OCI-LY7 (cell line): ENCODE measurements around the gene FGF2. TPM values are rescaled to one million over a fixed set of nuclear protein-coding genes. Genes with fewer than 3 reads are reported as not detected.
A peak's percentile ranks its signal among the peaks of the same experiment; 100 is the strongest.

ENCODE experiments used
- BruUV-seq: library from RNA; stranded (reverse); fragments of 400-500 nt; replicated peaks from 2 replicates; lab custom pipeline; 2021; lab: Mats Ljungman, UMichigan
- CTCF ChIA-PET: fragments of 300-600 bp; sonication (Branson Sonifier 250); formaldehyde crosslinking; loops from one replicate; lab custom pipeline; 2022; ENCODE audit warnings: antibody characterized with exemption; ENCODE audit not compliant: unreplicated experiment; lab: Charles Lee
- POLR2A ChIA-PET: fragments of 300-600 bp; sonication (Branson Sonifier 250); formaldehyde crosslinking; loops from one replicate; lab custom pipeline; 2022; ENCODE audit warnings: antibody characterized with exemption; lab: Charles Lee
- DNase-seq: peaks from one replicate; pipeline ENCODE4 v3.0.0-alpha.2; 2015; ENCODE audit warnings: low spot score
- H2AFZ ChIP-seq: fragments of 200-600 bp; sonication (generic), shearing (Covaris generic); 2 replicates; pipeline ENCODE4 v1.6.1; 2014; ENCODE audit warnings: mild to moderate bottlenecking, antibody characterized with exemption, low read length, moderate library complexity
- H3K27ac ChIP-seq: fragments of 200-600 bp; sonication (generic); 2 replicates; pipeline ENCODE4 v1.5.1; 2014; ENCODE audit warnings: mixed run types, low read depth, mild to moderate bottlenecking, moderate library complexity, low read length, inconsistent platforms; ENCODE audit not compliant: poor library complexity, severe bottlenecking
- H3K36me3 ChIP-seq: fragments of 200-600 bp; sonication (generic); 2 replicates; pipeline ENCODE4 v1.6.1; 2014; ENCODE audit warnings: mild to moderate bottlenecking, antibody characterized with exemption, low read length, moderate library complexity, mixed read lengths; ENCODE audit not compliant: insufficient read depth
- H3K4me1 ChIP-seq: fragments of 200-600 bp; sonication (generic); 2 replicates; pipeline ENCODE4 v1.5.1; 2014; ENCODE audit warnings: mild to moderate bottlenecking, low read length; ENCODE audit not compliant: insufficient read depth, poor library complexity, severe bottlenecking
- H3K4me2 ChIP-seq: fragments of 200-600 bp; sonication (generic); 2 replicates; pipeline ENCODE4 v1.6.1; 2014; ENCODE audit warnings: mild to moderate bottlenecking, low read length
- H3K4me3 ChIP-seq: fragments of 200-600 bp; sonication (generic); 2 replicates; pipeline ENCODE4 v1.5.1; 2014; ENCODE audit warnings: mild to moderate bottlenecking, low read depth, low read length; ENCODE audit not compliant: poor library complexity, severe bottlenecking
- H3K79me2 ChIP-seq: fragments of 200-600 bp; sonication (generic); 2 replicates; pipeline ENCODE4 v1.6.1; 2016; ENCODE audit warnings: low read depth, mild to moderate bottlenecking, low read length, moderate library complexity, mixed read lengths; ENCODE audit not compliant: insufficient read depth
- H3K9me2 ChIP-seq: fragments of 200-600 bp; sonication (generic); 2 replicates; pipeline ENCODE4 v1.6.1; 2016; ENCODE audit warnings: mild to moderate bottlenecking, low read length, mixed read lengths; ENCODE audit not compliant: insufficient read depth
- H3K9me3 ChIP-seq: fragments of 200-600 bp; sonication (generic); 2 replicates; pipeline ENCODE4 v1.6.1; 2014; ENCODE audit warnings: mild to moderate bottlenecking, mixed run types, low read length, mixed read lengths
- H4K20me1 ChIP-seq: fragments of 200-600 bp; sonication (generic); 2 replicates; pipeline ENCODE4 v1.6.1; 2014; ENCODE audit warnings: mild to moderate bottlenecking, antibody characterized with exemption, low read length, moderate library complexity, mixed read lengths; ENCODE audit not compliant: insufficient read depth
- EZH2phosphoT487 ChIP-seq: fragments of 200-600 bp; sonication (generic); IDR thresholded peaks from 2 replicates; pipeline ENCODE4 v1.6.1; 2018; ENCODE audit warnings: low read depth, borderline replicate concordance, mild to moderate bottlenecking, mixed run types, antibody characterized with exemption, low read length, moderate library complexity, mixed read lengths
- intact Hi-C: fragments of 100-400 bp; cut with micrococcal nuclease; formaldehyde crosslinking; loops from one replicate; pipeline ENCODE4 v1.10.0; 2022; ENCODE audit not compliant: unreplicated experiment
- total RNA-seq, 2 experiments: library from RNA; depleted of rRNA in 1 of 2; stranded (reverse); fragments of >200 nt in 1 of 2; shearing (Covaris generic) in 1 of 2; gene quantifications; 2 replicates each; pipeline ENCODE4 v1.2.3, GENCODE V29; 2014 to 2022
- TF ChIP-seq, protein P1 (sequence below): fragments of 200-600 bp; sonication (generic); conservative IDR thresholded peaks from 2 replicates; pipeline ENCODE4 v1.5.1; 2014; ENCODE audit warnings: mild to moderate bottlenecking, antibody characterized with exemption, low read length, moderate library complexity, mixed read lengths

FGF2 gene
- total RNA-seq, 2 experiments from 2014 or later, result 0.53 TPM; not detected in 1

DNA sequence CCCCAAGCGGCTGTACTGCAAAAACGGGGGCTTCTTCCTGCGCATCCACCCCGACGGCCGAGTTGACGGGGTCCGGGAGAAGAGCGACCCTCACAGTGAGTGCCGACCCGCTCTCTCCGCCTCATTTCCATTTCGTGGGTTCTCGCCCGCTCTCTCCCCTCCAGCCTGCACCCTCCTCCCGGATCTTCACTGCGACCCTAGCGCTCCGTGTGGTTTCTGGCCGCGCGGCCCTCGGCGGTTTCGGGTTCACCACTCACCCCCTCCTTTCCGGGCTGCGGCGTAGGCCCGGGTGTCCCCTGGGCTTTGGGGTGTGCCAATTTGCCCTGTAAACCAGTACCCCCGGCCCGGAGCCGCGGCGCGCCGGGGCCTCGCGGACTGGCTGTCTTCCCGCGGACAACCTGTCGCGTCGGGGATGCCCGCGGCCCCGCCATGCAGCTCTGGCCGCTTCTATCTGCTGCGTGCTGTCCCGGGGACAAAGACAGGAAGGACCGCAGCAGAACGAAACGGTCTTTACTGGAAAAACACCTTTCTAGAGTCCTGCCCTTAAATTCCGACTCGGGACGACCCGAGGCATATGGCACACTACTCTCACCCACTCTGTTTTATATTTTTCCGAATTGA lies 737 bp downstream of the FGF2 start:
- DNase-seq, result peak; percentile 1
- no peaks in the 10 kb centered on the region for H3K9me3 ChIP-seq
- CTCF ChIA-PET, result no interaction called here
- BruUV-seq, result no TSS peak
- H3K27ac ChIP-seq, result no peak overlapping the region
- intact Hi-C loops, result no loop called here
- H3K9me2 ChIP-seq, result no peaks in the 10 kb centered on the region
- peak overlapping the region; percentile 69; the same call in 1 of the 2 replicates for H2AFZ ChIP-seq
- no peaks in the 10 kb centered on the region for H3K36me3 ChIP-seq
- POLR2A ChIA-PET, result interaction anchor here (0.7 kb wide), 1 partner anchor 93 kb away, joined by 3 read pairs; no protein-coding TSS in a partner anchor
- TF ChIP-seq, protein P1, sequence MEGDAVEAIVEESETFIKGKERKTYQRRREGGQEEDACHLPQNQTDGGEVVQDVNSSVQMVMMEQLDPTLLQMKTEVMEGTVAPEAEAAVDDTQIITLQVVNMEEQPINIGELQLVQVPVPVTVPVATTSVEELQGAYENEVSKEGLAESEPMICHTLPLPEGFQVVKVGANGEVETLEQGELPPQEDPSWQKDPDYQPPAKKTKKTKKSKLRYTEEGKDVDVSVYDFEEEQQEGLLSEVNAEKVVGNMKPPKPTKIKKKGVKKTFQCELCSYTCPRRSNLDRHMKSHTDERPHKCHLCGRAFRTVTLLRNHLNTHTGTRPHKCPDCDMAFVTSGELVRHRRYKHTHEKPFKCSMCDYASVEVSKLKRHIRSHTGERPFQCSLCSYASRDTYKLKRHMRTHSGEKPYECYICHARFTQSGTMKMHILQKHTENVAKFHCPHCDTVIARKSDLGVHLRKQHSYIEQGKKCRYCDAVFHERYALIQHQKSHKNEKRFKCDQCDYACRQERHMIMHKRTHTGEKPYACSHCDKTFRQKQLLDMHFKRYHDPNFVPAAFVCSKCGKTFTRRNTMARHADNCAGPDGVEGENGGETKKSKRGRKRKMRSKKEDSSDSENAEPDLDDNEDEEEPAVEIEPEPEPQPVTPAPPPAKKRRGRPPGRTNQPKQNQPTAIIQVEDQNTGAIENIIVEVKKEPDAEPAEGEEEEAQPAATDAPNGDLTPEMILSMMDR, result 0 out of 2 replicates have a peak, but pooled peaks have one; percentile 16
- TF ChIP-seq EZH2phosphoT487, result peak; percentile 99
- H3K4me3 ChIP-seq, result peak overlapping the region; percentile 61
- no peaks in the 10 kb centered on the region for H3K79me2 ChIP-seq
- H3K4me2 ChIP-seq, result peak overlapping the region; percentile 67
- H4K20me1 ChIP-seq, result no peaks in the 10 kb centered on the region
- peaks cover 15% of the 10 kb centered on the region for H3K4me1 ChIP-seq

DNA sequence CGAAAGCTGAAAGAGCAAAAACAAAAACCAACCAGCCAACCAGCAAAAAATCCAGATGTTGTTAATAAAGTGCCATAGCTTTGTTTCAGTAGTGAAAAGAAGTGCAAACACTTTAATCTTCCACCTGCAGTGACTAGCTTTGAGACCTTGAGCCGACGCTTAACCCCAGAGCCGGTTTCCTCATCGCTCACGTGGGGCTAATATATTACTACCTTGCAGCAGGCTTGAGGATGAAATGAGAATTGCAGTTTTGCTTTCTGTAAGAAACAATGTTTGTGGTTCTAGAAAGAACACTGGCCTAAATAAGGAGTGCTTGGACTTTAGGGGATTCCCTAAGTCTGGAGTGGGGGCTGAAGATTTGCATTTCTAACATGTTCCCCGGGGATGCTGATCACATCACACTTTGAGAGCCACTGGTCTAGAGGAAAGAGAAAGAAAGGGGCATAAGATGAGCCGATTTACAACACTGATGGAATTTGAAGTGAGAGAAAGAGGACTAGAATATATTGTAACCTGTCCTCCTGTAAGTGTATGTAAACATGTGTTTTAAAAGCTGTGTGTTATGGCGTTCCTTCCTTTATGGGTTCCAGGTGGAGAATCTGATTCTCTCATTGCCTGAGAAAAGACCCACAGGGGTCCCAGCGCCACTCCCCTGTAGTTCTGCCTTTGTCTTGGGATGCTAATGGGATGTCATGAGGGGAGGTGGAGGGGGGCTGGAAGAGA lies 1.4 kb downstream of the FGF2 start:
- ChIA-PET POLR2A (interaction anchor here (0.7 kb wide), 1 partner anchor 92 kb away, joined by 3 read pairs; no protein-coding TSS in a partner anchor), CTCF (no interaction called here)
- intact Hi-C loops, result no loop called here
- no peaks in the 10 kb centered on the region for H4K20me1 ChIP-seq
- no peak for TF ChIP-seq EZH2phosphoT487
- TF ChIP-seq, protein P1, result no peak
- peak overlapping the region; percentile 69; the same call in 1 of the 2 replicates for H2AFZ ChIP-seq
- H3K79me2 ChIP-seq, result no peaks in the 10 kb centered on the region
- peak overlapping the region; percentile 61 for H3K4me3 ChIP-seq
- peak overlapping the region; percentile 67 for H3K4me2 ChIP-seq
- H3K9me2 ChIP-seq, result no peaks in the 10 kb centered on the region
- peaks cover 15% of the 10 kb centered on the region for H3K4me1 ChIP-seq
- no peak overlapping the region for H3K27ac ChIP-seq
- no peaks in the 10 kb centered on the region for H3K36me3 ChIP-seq
- no peaks in the 10 kb centered on the region for H3K9me3 ChIP-seq
- DNase-seq, result peak; percentile 39
- BruUV-seq, result no TSS peak
